Pancreas (tissue), 10 donors: ENCODE measurements around the gene ARRB1. TPM values are rescaled to one million over a fixed set of nuclear protein-coding genes. Genes with fewer than 3 reads are reported as not detected.

Experiments used
- ATAC-seq, 4 donors: fragments of 200-7000 bp; cut with Tn5 transposase; one replicate each; pipeline versions ENCODE4 v1.8.0 to v1.9.1; 2020; ENCODE audit warnings: mild to moderate bottlenecking in 4 of 4, moderate library complexity in 4 of 4
- DNase-seq, 6 donors: peaks; one replicate each; pipeline ENCODE4 v3.0.0-alpha.2; 2020
- FAIRE-seq: peaks from 2 replicates; lab custom pipeline; 2012; peaks lifted over from hg19 to GRCh38; lab: Jason Lieb, UNC
- H3K27ac ChIP-seq, 4 donors: fragments of 200-600 bp; sonication (generic); 1 replicate in 3 of 4; 2 replicates in 1 of 4; pipeline versions ENCODE4 v1.5.0 to v1.8.0; 2020
- H3K27me3 ChIP-seq, 4 donors: fragments of 200-600 bp; one replicate each; pipeline ENCODE4 v1.8.0; 2021
- H3K36me3 ChIP-seq, 3 donors: fragments of 200-600 bp; sonication (generic) in 1 of 3; one replicate each; pipeline versions ENCODE4 v1.5.0 to v1.8.0; 2020 to 2021
- H3K4me1 ChIP-seq, 3 donors: fragments of 200-600 bp; one replicate each; pipeline ENCODE4 v1.8.0; 2021
- H3K4me3 ChIP-seq, 4 donors: fragments of 200-600 bp; sonication (generic) in 2 of 4; one replicate each; pipeline versions ENCODE4 v1.5.0 to v1.8.0; 2020 to 2021
- H3K9me3 ChIP-seq, 4 donors: fragments of 200-600 bp; one replicate each; pipeline ENCODE4 v1.8.0; 2021
- WGBS, 2 donors: extraction: QIAGEN DNeasy Blood & Tissue Kit; methylation state at CpG; one replicate each; pipeline ENCODE4 v1.1.7; 2013; 5-methylcytosine and 5-hydroxymethylcytosine counted together
- intact Hi-C, 3 donors: fragments of 100-400 bp; cut with DNase I; formaldehyde crosslinking; loops; one replicate each; pipeline versions ENCODE4 v1.11.1 to v1.14.2; 2022
- polyA plus RNA-seq, 2 donors: library from polyadenylated mRNA; stranded (reverse); fragments of 200-250 nt; gene quantifications; one replicate each; pipeline ENCODE4 v1.2.3, GENCODE V29; 2013
- total RNA-seq, 6 donors: library from RNA; stranded (reverse); fragmentation: NEBNext Ultra II Directional in 4 of 6; extraction: Animal tissue kit (Norgen Biotek cat#: 25700) in 4 of 6; gene quantifications; one replicate each; pipeline versions ENCODE4 v1.2.1 to v1.2.4, GENCODE V29; 2021 to 2023
- TF ChIP-seq, protein P1 (sequence below), 4 donors: fragments of 200-600 bp; sonication (generic) in 3 of 4; IDR thresholded peaks; one replicate each; pipeline versions ENCODE4 v1.5.0 to v1.8.0; 2021; ENCODE audit warnings: antibody characterized with exemption in 4 of 4
- donor health status: healthy with polysubstance abuse.
- donor health status: DM: no; HTN: no; CAD: no; lungs with moderate emphysema.
- donor health status: DM: no; HTN: no; CAD: no.
- donor health status: control.
- donor health status: control.
- donor health status: Bipolar disorder and iron deficiency.
- donor health status: DM: yes; HTN: yes; CAD: no.
- donor health status: DM: no; HTN: no; CAD: no.
- donor health status: DM: no; HTN: no; CAD: no.
- donor health status: DM: yes; HTN: yes; CAD: no.

The ARRB1 gene
- total and polyA plus RNA-seq, 8 donors: 7.8 to 68.1 (median 33.0) TPM

DNA sequence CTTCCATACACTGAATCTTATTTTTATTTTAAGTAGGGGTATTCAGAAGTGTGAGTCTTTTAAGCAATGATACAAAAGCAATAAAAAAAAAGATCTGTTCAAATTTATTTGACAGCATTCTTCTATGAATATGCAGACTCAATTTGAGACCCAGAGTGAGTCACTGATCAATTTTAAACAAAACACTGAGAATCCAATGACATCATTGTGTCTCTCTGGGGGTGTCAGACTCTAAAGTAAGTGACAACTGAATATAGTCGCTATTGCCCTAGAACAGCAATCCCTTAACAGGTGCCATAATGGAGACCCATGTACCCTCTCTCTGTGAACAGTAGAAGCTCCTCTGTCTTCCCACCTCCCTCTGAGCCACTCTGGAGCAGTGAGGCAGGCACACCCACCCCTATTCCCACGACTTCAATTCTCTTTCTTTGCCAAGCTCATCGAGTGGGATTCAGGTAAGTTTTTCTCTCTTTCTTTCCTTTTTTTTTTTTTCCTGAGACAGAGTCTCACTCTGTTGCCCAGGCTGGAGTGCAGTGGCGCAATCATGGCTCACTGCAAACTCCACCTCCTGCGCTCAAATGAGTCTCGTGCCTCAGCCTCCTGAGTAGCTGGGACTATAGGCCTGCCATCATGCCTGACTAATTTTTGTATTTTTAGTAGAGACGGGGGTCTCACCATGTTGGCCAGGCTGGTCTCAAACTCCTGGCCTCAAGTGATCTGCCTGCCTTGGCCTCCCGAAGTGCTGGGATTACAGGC lies 42.8 kb upstream of the ARRB1 start:
- intact Hi-C loops: loop anchor here in 1 of 3 donors (10.0 kb wide), 1 partner anchor 51 kb away; no protein-coding TSS in a partner anchor
- no peaks in the 10 kb centered on the region for H3K27me3 ChIP-seq
- no peaks in the 10 kb centered on the region for H3K36me3 ChIP-seq
- H3K4me1 ChIP-seq: no peaks in the 10 kb centered on the region
- TF ChIP-seq, protein P1, sequence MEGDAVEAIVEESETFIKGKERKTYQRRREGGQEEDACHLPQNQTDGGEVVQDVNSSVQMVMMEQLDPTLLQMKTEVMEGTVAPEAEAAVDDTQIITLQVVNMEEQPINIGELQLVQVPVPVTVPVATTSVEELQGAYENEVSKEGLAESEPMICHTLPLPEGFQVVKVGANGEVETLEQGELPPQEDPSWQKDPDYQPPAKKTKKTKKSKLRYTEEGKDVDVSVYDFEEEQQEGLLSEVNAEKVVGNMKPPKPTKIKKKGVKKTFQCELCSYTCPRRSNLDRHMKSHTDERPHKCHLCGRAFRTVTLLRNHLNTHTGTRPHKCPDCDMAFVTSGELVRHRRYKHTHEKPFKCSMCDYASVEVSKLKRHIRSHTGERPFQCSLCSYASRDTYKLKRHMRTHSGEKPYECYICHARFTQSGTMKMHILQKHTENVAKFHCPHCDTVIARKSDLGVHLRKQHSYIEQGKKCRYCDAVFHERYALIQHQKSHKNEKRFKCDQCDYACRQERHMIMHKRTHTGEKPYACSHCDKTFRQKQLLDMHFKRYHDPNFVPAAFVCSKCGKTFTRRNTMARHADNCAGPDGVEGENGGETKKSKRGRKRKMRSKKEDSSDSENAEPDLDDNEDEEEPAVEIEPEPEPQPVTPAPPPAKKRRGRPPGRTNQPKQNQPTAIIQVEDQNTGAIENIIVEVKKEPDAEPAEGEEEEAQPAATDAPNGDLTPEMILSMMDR (IDR thresholded peaks at IDR 0.05): no peak
- ATAC-seq (no peak), FAIRE-seq (no peak), DNase-seq (no peak)
- H3K4me3 ChIP-seq: no peak overlapping the region
- H3K27ac ChIP-seq: no peak overlapping the region
- 66 to 70% methylated on average over 8 of the region's 8 CpGs for WGBS, 2 donors
- H3K9me3 ChIP-seq: no peaks in the 10 kb centered on the region

DNA sequence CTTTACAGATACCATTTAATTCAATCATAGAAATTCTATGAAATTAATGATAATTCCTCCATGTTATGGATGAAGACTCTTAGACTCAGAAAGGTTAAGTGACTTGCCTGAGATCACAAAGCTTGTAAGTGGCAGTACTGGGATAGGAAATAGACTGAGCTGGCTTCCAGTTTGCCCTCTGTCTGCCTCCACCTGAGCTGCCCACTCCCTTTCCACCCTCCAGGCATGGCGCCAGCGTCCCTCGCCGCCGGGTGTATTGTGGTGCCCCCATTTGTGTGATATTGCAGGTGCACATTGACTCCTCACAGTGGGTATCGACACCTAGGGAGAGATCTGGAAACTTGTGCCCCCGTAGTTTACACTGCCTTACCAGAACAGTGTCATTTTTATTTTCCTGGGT lies 38.5 kb upstream of the ARRB1 start:
- no peaks in the 10 kb centered on the region for H3K9me3 ChIP-seq
- DNase-seq: no peak
- no peak for ATAC-seq
- intact Hi-C loops: loop anchor here in 1 of 3 donors (10.0 kb wide), 2 partner anchors 55 to 65 kb away; no protein-coding TSS in a partner anchor
- no peak for FAIRE-seq
- no peaks in the 10 kb centered on the region for H3K27me3 ChIP-seq
- no peak overlapping the region for H3K4me3 ChIP-seq
- H3K4me1 ChIP-seq: peaks cover 0 to 6% (median 4%) of the 10 kb centered on the region in 3 donors
- no peak overlapping the region for H3K27ac ChIP-seq
- TF ChIP-seq, protein P1 (IDR thresholded peaks at IDR 0.05): no peak
- H3K36me3 ChIP-seq: no peaks in the 10 kb centered on the region
- WGBS, 2 donors: 74 to 76% methylated on average over 7 of the region's 7 CpGs

DNA sequence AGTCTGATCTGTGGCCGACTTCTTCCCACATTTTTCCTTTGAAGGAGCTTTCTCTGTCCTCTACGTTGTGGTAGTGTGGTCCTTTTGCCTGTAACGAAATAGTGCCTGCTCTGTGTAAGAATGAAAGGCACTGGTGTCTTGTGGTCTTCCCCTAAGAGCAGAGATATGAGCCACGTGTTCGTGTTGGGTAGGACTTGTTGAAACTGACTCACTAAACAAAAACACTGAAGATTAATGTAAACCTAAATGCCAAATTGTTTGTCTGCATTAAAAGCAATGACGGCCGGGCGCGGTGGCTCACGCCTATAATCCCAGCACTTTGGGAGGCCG lies 37.8 kb upstream of the ARRB1 start:
- TF ChIP-seq, protein P1 (IDR thresholded peaks at IDR 0.05): no peak
- DNase-seq (no peak), ATAC-seq (no peak), FAIRE-seq (no peak)
- intact Hi-C loops: loop anchor here in 1 of 3 donors (10.0 kb wide), 1 partner anchor 64 kb away; no protein-coding TSS in a partner anchor
- Histone ChIP-seq H3K4me1 (peaks cover 0 to 6% (median 4%) of the 10 kb centered on the region in 3 donors), H3K27me3 (no peaks in the 10 kb centered on the region), H3K9me3 (no peaks in the 10 kb centered on the region), H3K27ac (peak overlapping the region in 1 of 4 donors; percentile 69), H3K36me3 (no peaks in the 10 kb centered on the region), H3K4me3 (no peak overlapping the region)
- WGBS, 2 donors: 66 to 68% methylated on average over 11 of the region's 11 CpGs

DNA sequence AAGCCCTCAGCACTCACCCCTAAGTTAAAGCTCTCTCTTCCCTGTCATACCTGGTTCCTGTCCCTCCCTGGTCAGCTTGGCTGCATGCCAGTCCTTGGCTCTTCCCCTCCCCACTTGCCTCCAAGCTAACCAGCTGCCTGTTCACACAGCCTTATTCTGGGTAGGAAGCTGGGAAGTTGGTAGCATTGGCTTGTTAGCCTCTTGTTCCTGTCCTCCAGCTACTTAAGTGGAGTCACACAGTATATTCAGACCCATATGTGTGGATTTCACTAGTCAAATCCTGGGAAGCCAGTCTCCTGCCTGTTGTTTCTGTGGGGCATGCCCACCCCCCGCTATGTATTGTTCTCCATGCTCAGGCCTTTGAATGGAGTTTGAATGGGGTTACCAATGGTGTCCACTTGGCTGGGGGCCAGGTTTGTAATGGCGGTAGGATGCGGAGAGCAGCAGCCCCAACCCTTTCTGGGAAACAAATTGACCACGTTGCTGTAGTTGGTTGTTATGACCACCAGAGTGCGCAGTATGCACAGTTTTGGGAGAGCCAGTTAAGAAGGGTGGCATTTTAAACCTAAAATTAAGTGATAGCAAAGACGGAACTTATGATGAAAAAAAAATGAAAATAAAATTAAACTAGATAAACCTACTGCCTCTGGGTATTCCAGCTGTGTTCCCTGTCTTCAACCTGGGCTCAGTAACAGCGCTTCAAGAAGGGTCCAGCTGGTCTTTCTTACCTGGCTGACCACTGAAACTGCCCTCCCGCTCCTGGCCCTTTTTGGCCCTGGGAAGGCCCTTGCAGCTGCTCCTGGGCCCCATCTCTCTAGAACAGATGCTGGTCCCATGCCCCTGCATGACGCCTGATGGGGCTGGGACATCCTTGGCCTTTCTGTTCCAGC lies 37.2 kb upstream of the ARRB1 start:
- WGBS, 2 donors: 25 to 27% methylated on average over 9 of the region's 9 CpGs
- TF ChIP-seq, protein P1 (IDR thresholded peaks at IDR 0.05): peak; percentile 58 to 73 (median 66)
- H3K4me1 ChIP-seq: peaks cover 0 to 6% (median 4%) of the 10 kb centered on the region in 3 donors
- H3K4me3 ChIP-seq: no peak overlapping the region
- peak; percentile 80 to 93 (median 86) for DNase-seq
- intact Hi-C loops: loop anchor here in 1 of 3 donors (10.0 kb wide), 1 partner anchor 64 kb away; no protein-coding TSS in a partner anchor
- FAIRE-seq: no peak
- H3K9me3 ChIP-seq: no peaks in the 10 kb centered on the region
- no peaks in the 10 kb centered on the region for H3K27me3 ChIP-seq
- ATAC-seq: peak; percentile 78 to 91 (median 88)
- no peaks in the 10 kb centered on the region for H3K36me3 ChIP-seq
- H3K27ac ChIP-seq: peak overlapping the region in 2 of 4 donors; percentile 69 to 80
